Vagina (tissue), 2 donors: Measurements from ENCODE around the gene MOB3A. TPM values are rescaled to one million over a fixed set of nuclear protein-coding genes. Genes with fewer than 3 reads are reported as not detected.
"Not testable (repeated sequence)": the region's sequence is repeated elsewhere in the genome, so short reads cannot be mapped to it uniquely, and the experiment has no call there.

Experiments
- DNase-seq, 2 donors: peaks; one replicate each; pipeline ENCODE4 v3.0.0-alpha.2; 2017; ENCODE audit errors: extremely low spot score in 2 of 2
- H3K27ac ChIP-seq: fragments of 200-600 bp; sonication (generic); one replicate; pipeline ENCODE4 v1.5.1; 2019
- H3K27me3 ChIP-seq: fragments of 200-600 bp; sonication (generic); one replicate; pipeline ENCODE4 v1.5.1; 2019
- H3K36me3 ChIP-seq, 2 donors: fragments of 200-600 bp; sonication (generic); one replicate each; pipeline ENCODE4 v1.5.1; 2017 to 2019
- H3K4me1 ChIP-seq: fragments of 200-600 bp; sonication (generic); one replicate; pipeline ENCODE4 v1.5.1; 2019
- H3K4me3 ChIP-seq, 2 donors: fragments of 200-600 bp; sonication (generic); 1 replicate in 1 of 2; 2 replicates in 1 of 2; pipeline ENCODE4 v1.5.1; 2016 to 2019
- H3K9me3 ChIP-seq: fragments of 200-600 bp; sonication (generic); one replicate; pipeline ENCODE4 v1.5.1; 2019
- CTCF ChIP-seq, 3 experiments: fragments of 450-650 bp in 2 of 3; fragments of 200-600 bp in 1 of 3; sonication (generic) in 1 of 3; IDR thresholded peaks; one replicate each; pipeline ENCODE4 v1.5.1; 2017 to 2019; ENCODE audit warnings: antibody characterized with exemption in 3 of 3, mild to moderate bottlenecking in 2 of 3, moderate library complexity in 2 of 3
- POLR2A ChIP-seq, 2 donors: fragments of 450-650 bp; IDR thresholded peaks; one replicate each; pipeline ENCODE4 v1.6.1; 2017; ENCODE audit warnings: antibody characterized with exemption in 2 of 2, mild to moderate bottlenecking in 2 of 2, moderate library complexity in 2 of 2
- POLR2AphosphoS5 ChIP-seq, 2 donors: sonication (generic); formaldehyde crosslinking; IDR thresholded peaks; one replicate each; pipeline ENCODE4 v1.9.0; 2017; ENCODE audit warnings: antibody characterized with exemption in 2 of 2, mild to moderate bottlenecking in 2 of 2, low read depth in 1 of 2; ENCODE audit not compliant: insufficient read depth in 1 of 2
- intact Hi-C: fragments of 100-400 bp; cut with DNase I; formaldehyde crosslinking; loops from one replicate; pipeline ENCODE4 v1.15.1; 2023
- total RNA-seq: library from RNA; depleted of rRNA; stranded (reverse); fragments of >200 nt; gene quantifications from one replicate; pipeline ENCODE4 v1.2.3, GENCODE V29; 2016

The MOB3A gene
- total RNA-seq, 1 donor from 2014 or later = 50.6 TPM

DNA sequence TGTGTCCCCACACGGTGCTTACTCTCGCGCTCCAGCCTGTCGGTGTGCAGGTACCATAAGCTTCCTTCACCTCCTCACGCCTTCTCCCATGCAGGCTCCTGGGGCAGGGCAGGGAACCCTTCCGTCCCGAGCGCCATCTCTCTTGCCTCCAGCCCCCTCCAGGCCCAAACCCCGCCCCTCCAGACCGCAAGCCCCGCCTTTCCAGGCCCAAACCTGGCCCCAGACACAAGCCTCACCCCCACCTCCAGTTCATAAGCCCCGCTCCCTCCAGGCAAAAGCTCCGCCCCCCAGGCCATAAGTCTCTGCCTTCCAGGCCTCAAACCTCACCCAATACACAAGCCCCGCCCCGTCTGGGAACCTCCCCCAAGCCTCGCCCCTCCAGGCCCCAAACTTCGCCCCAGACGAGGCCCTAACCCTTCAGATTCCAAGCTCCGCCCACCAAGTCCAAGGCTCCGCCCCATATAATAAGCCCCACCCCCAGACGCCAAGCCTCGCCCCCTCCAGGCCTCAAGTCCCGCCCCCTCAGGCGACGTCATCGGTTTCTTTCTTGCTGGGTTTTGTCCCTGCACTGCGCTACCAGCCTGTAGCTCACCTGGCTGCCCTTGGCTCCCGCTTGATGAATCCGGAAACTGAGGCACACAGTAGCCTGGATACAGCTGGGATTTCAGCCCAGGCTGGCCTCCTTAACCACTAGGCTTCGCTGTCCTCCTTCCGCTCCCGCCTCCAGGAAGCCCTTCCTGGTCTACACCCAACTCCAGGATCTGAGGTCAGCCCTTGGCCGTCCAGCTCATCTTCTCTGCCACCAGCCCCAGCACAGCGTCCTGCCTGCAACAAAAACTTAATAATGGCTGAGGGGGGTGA, 61.2 kb downstream of the MOB3A start:
- Histone ChIP-seq H3K27me3 (no peaks in the 10 kb centered on the region), H3K27ac (peak overlapping the region; percentile 97), H3K36me3 (peaks cover 0 to 22% of the 10 kb centered on the region in 2 donors), H3K4me1 (peaks cover 46% of the 10 kb centered on the region), H3K4me3 (no peak overlapping the region), H3K9me3 (peaks cover 8% of the 10 kb centered on the region)
- no peak for TF ChIP-seq CTCF (IDR thresholded peaks at IDR 0.05)
- no peak for TF ChIP-seq POLR2A (IDR thresholded peaks at IDR 0.05)
- TF ChIP-seq POLR2AphosphoS5 (IDR thresholded peaks at IDR 0.05; ENCODE audit: insufficient read depth in 1 of 2, low read depth in 1 of 2) = peak in 1 of 2 donors; percentile 10
- DNase-seq = no peak
- intact Hi-C loops = no loop called here

GRCh38 chr19:2034253-2034652, 61.9 kb downstream of the MOB3A start:
- H3K27ac ChIP-seq = peak overlapping the region; percentile 97
- peaks cover 0 to 15% of the 10 kb centered on the region in 2 donors for H3K36me3 ChIP-seq
- H3K4me3 ChIP-seq, H3K27me3 ChIP-seq, H3K9me3 ChIP-seq, intact Hi-C loops, DNase-seq: not testable (repeated sequence)
- H3K4me1 ChIP-seq = peaks cover 50% of the 10 kb centered on the region

- intact Hi-C loops = no loop called here
- Histone ChIP-seq H3K9me3 (peaks cover 8% of the 10 kb centered on the region), H3K4me1 (peaks cover 55% of the 10 kb centered on the region), H3K36me3 (peaks cover 0 to 10% of the 10 kb centered on the region in 2 donors), H3K27ac (peak overlapping the region; percentile 97), H3K27me3 (no peaks in the 10 kb centered on the region), H3K4me3 (no peak overlapping the region)
- TF ChIP-seq POLR2A (IDR thresholded peaks at IDR 0.05) = no peak
- TF ChIP-seq CTCF (IDR thresholded peaks at IDR 0.05) = no peak
- no peak for TF ChIP-seq POLR2AphosphoS5 (IDR thresholded peaks at IDR 0.05; ENCODE audit: insufficient read depth in 1 of 2, low read depth in 1 of 2)
- no peak for DNase-seq
Observed at GRCh38 chr19:2033825-2034159, 62.3 kb downstream of the MOB3A start.

GRCh38 chr19:2033115-2033824, 62.9 kb downstream of the MOB3A start:
- peak overlapping the region; percentile 97 for H3K27ac ChIP-seq
- H3K4me1 ChIP-seq = peaks cover 60% of the 10 kb centered on the region
- H3K4me3 ChIP-seq = peak overlapping the region; percentile 8 to 17
- no peak for DNase-seq
- H3K36me3 ChIP-seq = peaks cover 0 to 6% of the 10 kb centered on the region in 2 donors
- TF ChIP-seq CTCF (IDR thresholded peaks at IDR 0.05) = no peak
- TF ChIP-seq POLR2A (IDR thresholded peaks at IDR 0.05) = no peak
- no peak for TF ChIP-seq POLR2AphosphoS5 (IDR thresholded peaks at IDR 0.05; ENCODE audit: insufficient read depth in 1 of 2, low read depth in 1 of 2)
- intact Hi-C loops = no loop called here
- H3K27me3 ChIP-seq = no peaks in the 10 kb centered on the region
- H3K9me3 ChIP-seq = peaks cover 8% of the 10 kb centered on the region

DNA sequence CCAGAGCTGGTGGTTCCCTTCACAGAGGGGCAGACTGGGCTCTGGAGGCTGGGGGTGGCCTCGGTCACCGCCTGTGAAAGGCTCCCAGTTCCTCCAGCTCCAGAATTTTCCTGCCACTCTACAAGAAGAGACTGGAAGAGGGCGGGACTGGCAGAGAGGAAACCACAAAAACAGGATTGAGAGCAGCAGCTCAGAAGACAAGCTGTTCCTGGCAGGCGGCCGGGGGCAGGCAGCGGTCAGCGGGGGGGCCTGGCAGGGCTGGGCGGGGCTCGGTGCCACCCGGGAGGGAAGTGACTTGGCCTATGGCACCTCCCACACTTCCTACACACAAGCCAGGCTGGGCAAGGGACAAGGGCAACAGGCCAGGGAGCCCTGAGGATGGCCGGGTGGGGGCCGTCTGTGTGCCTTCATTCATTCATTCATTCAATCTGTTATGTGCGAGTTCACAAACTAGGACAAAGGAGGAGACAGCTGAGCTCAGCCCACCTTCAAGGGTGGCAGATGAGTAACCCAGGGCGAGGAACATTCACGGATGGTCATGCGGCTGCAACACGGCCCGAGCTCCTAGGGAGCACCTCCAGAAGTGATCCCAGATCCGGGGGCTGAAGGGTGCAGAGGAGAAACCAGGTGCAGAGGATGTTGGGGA, 63.7 kb downstream of the MOB3A start:
- DNase-seq = peak; percentile 97 to 99
- Histone ChIP-seq H3K4me1 (peaks cover 68% of the 10 kb centered on the region), H3K27me3 (no peaks in the 10 kb centered on the region), H3K27ac (peak overlapping the region; percentile 97), H3K36me3 (no peaks in the 10 kb centered on the region), H3K9me3 (peaks cover 8% of the 10 kb centered on the region), H3K4me3 (peak overlapping the region; percentile 8 to 17)
- TF ChIP-seq CTCF (IDR thresholded peaks at IDR 0.05) (no peak), POLR2A (IDR thresholded peaks at IDR 0.05) (peak in 1 of 2 donors; percentile 15), POLR2AphosphoS5 (IDR thresholded peaks at IDR 0.05; ENCODE audit: insufficient read depth in 1 of 2, low read depth in 1 of 2) (peak; percentile 96 to 100)
- intact Hi-C loops = no loop called here
